Measurements from ENCODE around the gene ARFRP1.
A peak's percentile ranks its signal among the peaks of the same experiment; 100 is the strongest.

ARFRP1 gene

GRCh38 chr20:63739130-63740069 is 31.6 kb upstream of the ARFRP1 start, which contains the start of gene SLC2A4RG:
TSS of gene SLC2A4RG (plus strand) at chr20:63739776. CDS start at chr20:63739913, 137 bp downstream.
- Mint-ChIP-seq H3K27ac (no peak within 1 kb of the TSS), H3K27me3 (no peaks in the 10 kb centered on the region), H3K9me3 (no peaks in the 10 kb centered on the region), H3K4me1 (peaks cover 21 to 45% of the 10 kb centered on the region in 2 donors), H3K4me3 (peak within 1 kb of the TSS; percentile 56 to 77), H3K36me3 (peaks cover 13 to 17% of the 10 kb centered on the region in 2 donors)
- peak; percentile 44 for DNase-seq
- ATAC-seq (replicated peaks): peak; percentile 56 to 69

DNA sequence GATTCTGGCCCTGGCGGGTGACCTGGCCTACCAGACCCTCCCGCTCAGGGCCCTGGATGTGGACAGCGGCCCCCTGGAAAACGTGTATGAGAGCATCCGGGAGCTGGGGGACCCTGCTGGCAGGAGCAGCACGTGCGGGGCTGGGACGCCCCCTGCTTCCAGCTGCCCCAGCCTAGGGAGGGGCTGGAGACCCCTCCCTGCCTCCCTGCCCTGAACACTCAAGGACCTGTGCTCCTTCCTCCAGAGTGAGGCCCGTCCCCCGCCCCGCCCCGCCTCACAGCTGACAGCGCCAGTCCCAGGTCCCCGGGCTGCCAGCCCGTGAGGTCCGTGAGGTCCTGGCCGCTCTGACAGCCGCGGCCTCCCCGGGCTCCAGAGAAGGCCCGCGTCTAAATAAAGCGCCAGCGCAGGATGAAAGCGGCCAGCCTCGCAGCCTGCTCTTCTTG is 30.9 kb upstream of the ARFRP1 start:
- ATAC-seq (replicated peaks) (no peak), DNase-seq (no peak)
- Mint-ChIP-seq H3K4me3 (peak overlapping the region; percentile 36 to 62), H3K27me3 (no peaks in the 10 kb centered on the region), H3K9me3 (no peaks in the 10 kb centered on the region), H3K27ac (no peak overlapping the region), H3K4me1 (peaks cover 21 to 45% of the 10 kb centered on the region in 2 donors), H3K36me3 (peaks cover 19 to 24% of the 10 kb centered on the region in 2 donors)

DNA sequence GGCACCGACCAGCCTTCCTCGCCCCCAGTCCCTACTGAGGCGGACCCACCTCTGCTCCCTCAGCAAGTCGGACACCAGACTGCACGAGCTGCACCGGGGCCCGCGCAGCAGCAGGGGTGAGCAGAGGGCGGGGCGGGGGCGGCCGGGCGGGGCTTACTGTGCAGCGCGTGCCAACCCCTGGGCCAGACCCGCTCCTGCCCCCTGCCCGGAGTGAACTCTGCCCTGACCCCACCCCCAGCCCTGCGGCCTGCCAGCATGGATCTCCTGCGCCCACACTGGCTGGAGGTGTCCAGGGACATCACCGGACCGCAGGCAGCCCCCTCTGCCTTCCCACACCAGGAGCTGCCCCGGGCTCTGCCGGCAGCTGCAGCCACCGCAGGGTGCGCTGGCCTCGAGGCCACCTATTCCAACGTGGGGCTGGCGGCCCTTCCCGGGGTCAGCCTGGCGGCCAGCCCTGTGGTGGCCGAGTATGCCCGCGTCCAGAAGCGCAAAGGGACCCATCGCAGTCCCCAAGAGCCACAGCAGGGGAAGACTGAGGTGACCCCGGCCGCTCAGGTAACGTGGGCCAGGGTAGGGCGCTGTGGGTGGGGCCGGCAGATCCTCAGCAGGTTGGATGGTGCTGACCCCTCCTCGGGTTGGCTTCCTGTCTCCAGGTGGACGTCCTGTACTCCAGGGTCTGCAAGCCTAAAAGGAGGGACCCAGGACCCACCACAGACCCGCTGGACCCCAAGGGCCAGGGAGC is 30.3 kb upstream of the ARFRP1 start:
- Mint-ChIP-seq H3K4me3 (peak overlapping the region; percentile 32 to 62), H3K27me3 (no peaks in the 10 kb centered on the region), H3K36me3 (peaks cover 24 to 29% of the 10 kb centered on the region in 2 donors), H3K4me1 (peaks cover 23 to 45% of the 10 kb centered on the region in 2 donors), H3K27ac (no peak overlapping the region), H3K9me3 (no peaks in the 10 kb centered on the region)
- ATAC-seq (replicated peaks) (peak in 1 of 2 donors; percentile 10), DNase-seq (no peak)

DNA sequence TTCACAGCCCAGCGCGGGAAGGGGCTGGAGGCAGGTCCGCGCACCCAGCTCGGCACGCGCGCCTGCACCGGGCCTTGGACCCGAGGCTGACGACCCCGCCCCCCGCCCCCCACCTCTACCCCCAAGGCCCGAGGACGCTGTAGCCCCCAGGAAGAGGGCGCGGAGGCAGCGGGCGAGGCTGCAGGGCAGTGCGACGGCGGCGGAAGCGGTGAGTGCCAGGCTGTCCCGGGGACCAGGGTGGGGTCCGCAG is 29.8 kb upstream of the ARFRP1 start:
- no peaks in the 10 kb centered on the region for H3K9me3 Mint-ChIP-seq
- no peak overlapping the region for H3K27ac Mint-ChIP-seq
- H3K36me3 Mint-ChIP-seq: peaks cover 24 to 29% of the 10 kb centered on the region in 2 donors
- ATAC-seq (replicated peaks): no peak
- H3K4me3 Mint-ChIP-seq: peak overlapping the region in 1 of 2 donors; percentile 62
- H3K27me3 Mint-ChIP-seq: no peaks in the 10 kb centered on the region
- H3K4me1 Mint-ChIP-seq: peaks cover 23 to 45% of the 10 kb centered on the region in 2 donors
- DNase-seq: no peak

DNA sequence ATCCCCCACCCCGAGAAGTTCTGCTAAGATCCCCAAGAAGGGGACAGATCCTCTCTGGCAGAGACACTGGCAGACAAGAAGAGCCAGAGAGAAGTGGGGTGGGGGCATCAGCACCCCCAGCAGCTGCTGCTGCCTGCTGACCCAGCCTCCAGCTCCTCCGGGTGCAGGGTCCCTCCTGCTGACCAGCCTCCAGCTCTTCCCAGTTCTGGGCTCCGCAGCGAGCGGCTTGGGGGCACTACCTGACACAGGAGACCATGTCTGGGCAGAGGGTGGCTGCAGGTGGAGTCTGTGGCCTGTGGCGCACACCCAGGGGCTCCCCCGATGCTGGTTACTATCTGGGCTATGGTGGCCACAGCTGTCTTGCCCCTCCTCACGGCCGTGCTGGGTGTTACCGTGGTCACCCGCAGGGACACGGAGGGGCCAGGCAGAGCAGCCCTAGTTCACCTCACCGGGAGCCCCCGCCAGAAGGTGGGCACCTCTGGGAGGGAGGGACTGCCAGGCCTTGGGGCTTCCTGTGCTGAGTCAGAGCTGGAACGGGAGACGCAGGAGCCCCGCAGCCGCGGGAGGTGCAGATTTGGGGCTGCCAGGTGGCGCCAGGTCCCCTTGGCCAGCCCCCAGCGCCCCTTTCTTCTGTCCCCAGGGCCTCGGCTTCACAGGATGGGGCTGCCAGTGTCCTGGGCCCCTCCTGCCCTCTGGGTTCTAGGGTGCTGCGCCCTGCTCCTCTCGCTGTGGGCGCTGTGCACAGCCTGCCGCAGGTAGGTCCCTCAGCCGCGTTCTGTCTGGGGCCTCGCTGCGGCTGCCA is 29.3 kb upstream of the ARFRP1 start:
- ATAC-seq (replicated peaks): peak; percentile 44 to 45
- peak; percentile 47 for DNase-seq
- peaks cover 23 to 45% of the 10 kb centered on the region in 2 donors for H3K4me1 Mint-ChIP-seq
- peak overlapping the region; percentile 60 to 71 for H3K4me3 Mint-ChIP-seq
- H3K27me3 Mint-ChIP-seq: no peaks in the 10 kb centered on the region
- H3K9me3 Mint-ChIP-seq: no peaks in the 10 kb centered on the region
- peaks cover 24 to 29% of the 10 kb centered on the region in 2 donors for H3K36me3 Mint-ChIP-seq
- H3K27ac Mint-ChIP-seq: peak overlapping the region; percentile 77

GRCh38 chr20:63735859-63736718 is 28.3 kb upstream of the ARFRP1 start, which contains the start of gene LIME1:
TSS of gene LIME1 (plus strand) at chr20:63736664. CDS start at chr20:63737550, 886 bp downstream.
- peak within 1 kb of the TSS; percentile 60 to 71 for H3K4me3 Mint-ChIP-seq
- peak within 1 kb of the TSS; percentile 77 for H3K27ac Mint-ChIP-seq
- no peaks in the 10 kb centered on the region for H3K27me3 Mint-ChIP-seq
- peaks cover 23 to 40% of the 10 kb centered on the region in 2 donors for H3K4me1 Mint-ChIP-seq
- peak; percentile 47 for DNase-seq
- peak; percentile 47 to 54 for ATAC-seq (replicated peaks)
- no peaks in the 10 kb centered on the region for H3K9me3 Mint-ChIP-seq
- H3K36me3 Mint-ChIP-seq: peaks cover 24 to 29% of the 10 kb centered on the region in 2 donors

GRCh38 chr20:63734946-63735858 is 27.4 kb upstream of the ARFRP1 start:
- Mint-ChIP-seq H3K27ac (no peak overlapping the region), H3K9me3 (no peaks in the 10 kb centered on the region), H3K27me3 (no peaks in the 10 kb centered on the region), H3K4me3 (peak overlapping the region in 1 of 2 donors; percentile 26), H3K36me3 (peaks cover 24 to 29% of the 10 kb centered on the region in 2 donors), H3K4me1 (peaks cover 25 to 36% of the 10 kb centered on the region in 2 donors)
- DNase-seq (no peak), ATAC-seq (replicated peaks) (no peak)

DNA sequence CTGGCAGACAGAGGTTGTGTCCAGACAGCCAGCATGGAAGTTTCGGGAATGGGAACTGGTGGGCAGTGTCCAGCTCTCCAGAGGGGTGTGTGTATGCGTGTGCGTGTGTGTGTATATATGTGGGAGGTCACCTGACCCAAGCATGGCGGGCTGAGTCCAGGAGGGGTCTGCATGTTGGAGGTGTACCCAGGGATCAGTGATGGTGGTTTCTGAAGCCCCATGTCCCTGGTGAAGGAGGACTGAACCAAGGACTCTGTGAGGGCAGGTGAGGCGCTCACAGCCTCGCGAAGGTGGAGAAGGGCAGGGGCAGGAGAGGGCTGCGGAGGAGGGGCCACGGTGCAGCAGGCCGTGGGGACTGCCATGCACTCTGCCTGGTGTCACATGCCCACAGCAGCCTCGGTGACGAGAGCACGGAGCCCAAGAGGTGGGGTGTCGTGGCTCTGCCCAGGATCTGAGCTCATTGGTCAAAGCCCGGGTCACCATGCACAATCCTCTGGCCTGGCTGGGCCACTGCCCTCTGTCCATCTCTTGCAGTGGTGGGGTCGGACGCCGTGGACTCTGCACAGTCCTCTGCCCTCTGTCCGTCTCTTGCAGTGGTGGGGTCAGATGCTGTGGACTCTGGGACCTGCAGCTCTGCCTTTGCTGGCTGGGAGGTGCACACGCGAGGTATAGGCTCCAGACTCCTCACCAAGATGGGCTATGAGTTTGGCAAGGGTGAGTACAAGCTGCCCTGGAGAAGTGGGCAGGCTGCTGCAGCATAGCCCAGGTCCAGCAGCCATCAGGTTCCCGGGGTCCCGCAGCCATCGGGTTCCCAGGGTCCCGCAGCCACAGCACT is 26.6 kb upstream of the ARFRP1 start:
- Mint-ChIP-seq H3K4me3 (no peak overlapping the region), H3K4me1 (peaks cover 29 to 40% of the 10 kb centered on the region in 2 donors), H3K27me3 (no peaks in the 10 kb centered on the region), H3K36me3 (peaks cover 24 to 32% of the 10 kb centered on the region in 2 donors), H3K27ac (peak overlapping the region; percentile 73), H3K9me3 (no peaks in the 10 kb centered on the region)
- no peak for DNase-seq
- ATAC-seq (replicated peaks): no peak

DNA sequence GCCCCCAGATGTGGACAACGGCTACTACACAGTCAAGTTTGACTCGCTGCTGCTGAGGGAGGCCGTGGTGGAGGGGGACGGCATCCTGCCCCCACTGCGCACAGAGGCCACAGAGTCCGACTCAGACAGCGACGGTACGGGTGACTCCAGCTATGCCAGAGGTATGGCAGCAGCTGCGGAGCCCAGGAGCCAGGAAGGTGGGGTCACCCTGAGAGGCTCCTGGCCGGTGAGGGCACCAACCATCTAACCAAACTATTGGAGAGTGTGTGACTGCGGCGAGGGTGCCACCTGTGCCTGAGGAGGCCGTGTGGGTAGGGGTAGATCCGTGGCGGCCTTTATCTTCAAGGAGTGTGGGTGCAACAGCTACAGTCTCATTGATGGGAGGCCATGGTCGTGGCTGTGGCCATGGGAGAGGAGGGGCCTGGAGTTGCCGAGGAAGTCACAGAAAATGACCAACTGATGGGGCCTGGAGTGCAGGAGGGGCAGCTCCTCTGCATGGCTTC is 25.9 kb upstream of the ARFRP1 start:
- H3K27me3 Mint-ChIP-seq: no peaks in the 10 kb centered on the region
- ATAC-seq (replicated peaks): no peak
- peaks cover 24 to 36% of the 10 kb centered on the region in 2 donors for H3K36me3 Mint-ChIP-seq
- H3K9me3 Mint-ChIP-seq: no peaks in the 10 kb centered on the region
- no peak for DNase-seq
- no peak overlapping the region for H3K27ac Mint-ChIP-seq
- H3K4me1 Mint-ChIP-seq: peaks cover 33 to 44% of the 10 kb centered on the region in 2 donors
- H3K4me3 Mint-ChIP-seq: no peak overlapping the region

GRCh38 chr20:63733117-63733516 is 25.3 kb upstream of the ARFRP1 start:
- Mint-ChIP-seq H3K9me3 (no peaks in the 10 kb centered on the region), H3K4me1 (peaks cover 34 to 44% of the 10 kb centered on the region in 2 donors), H3K27ac (no peak overlapping the region), H3K36me3 (peaks cover 28 to 41% of the 10 kb centered on the region in 2 donors), H3K4me3 (no peak overlapping the region), H3K27me3 (no peaks in the 10 kb centered on the region)
- ATAC-seq (replicated peaks): no peak
- DNase-seq: no peak

GRCh38 chr20:63732118-63733095 is 24.6 kb upstream of the ARFRP1 start:
- H3K4me1 Mint-ChIP-seq: peaks cover 34 to 48% of the 10 kb centered on the region in 2 donors

More at GRCh38 chr20:63732118-63733095, 24.6 kb upstream of the ARFRP1 start:
- ATAC-seq (replicated peaks) (no peak), DNase-seq (no peak)
- H3K27ac Mint-ChIP-seq: no peak overlapping the region
- peaks cover 28 to 41% of the 10 kb centered on the region in 2 donors for H3K36me3 Mint-ChIP-seq
- no peaks in the 10 kb centered on the region for H3K9me3 Mint-ChIP-seq
- H3K4me3 Mint-ChIP-seq: no peak overlapping the region
- H3K27me3 Mint-ChIP-seq: no peaks in the 10 kb centered on the region

Data from stimulated activated naive B cell treated with anti-CD40 and anti-IgM and Interleukin-4, amounts not matched to agents 10 μg/mL and 1 μg/mL and 100 μg/mL, for 72 hours (primary cell).